Neutrophil (primary cell): ENCODE results near the gene MYLIP.

Source experiments
- H3K27ac ChIP-seq: fragments of 200-600 bp; sonication (generic); 2 replicates; pipeline ENCODE4 v1.5.1; 2016; ENCODE audit warnings: mild to moderate bottlenecking, moderate library complexity
- H3K27me3 ChIP-seq: fragments of 200-600 bp; sonication (generic); 2 replicates; pipeline ENCODE4 v1.6.0; 2016; ENCODE audit warnings: mild to moderate bottlenecking
- H3K36me3 ChIP-seq: fragments of 200-600 bp; sonication (generic); 2 replicates; pipeline ENCODE4 v1.5.1; 2017
- H3K4me1 ChIP-seq, 2 experiments: fragments of 200-600 bp in 1 of 2; sonication (generic) in 1 of 2; 1 replicate in 1 of 2; 2 replicates in 1 of 2; pipeline versions ENCODE4 v1.5.1 to v1.6.1; 2013 to 2016; ENCODE audit warnings: low read depth in 1 of 2, low read length in 1 of 2, mild to moderate bottlenecking in 1 of 2, moderate library complexity in 1 of 2; ENCODE audit not compliant: control insufficient read depth in 1 of 2, insufficient read depth in 1 of 2
- H3K4me3 ChIP-seq, 2 experiments: fragments of 200-600 bp in 1 of 2; sonication (generic) in 1 of 2; 1 replicate in 1 of 2; 2 replicates in 1 of 2; pipeline ENCODE4 v1.5.1; 2013 to 2016; ENCODE audit warnings: low read depth in 1 of 2, low read length in 1 of 2, mild to moderate bottlenecking in 1 of 2, moderate library complexity in 1 of 2
- H3K9me3 ChIP-seq: fragments of 200-600 bp; sonication (generic); 2 replicates; pipeline ENCODE4 v1.5.1; 2016
- TF ChIP-seq, protein P1 (sequence below): fragments of 200-600 bp; sonication (generic); IDR thresholded peaks from 2 replicates; pipeline ENCODE4 v1.5.1; 2016; ENCODE audit warnings: antibody characterized with exemption

Gene MYLIP

DNA sequence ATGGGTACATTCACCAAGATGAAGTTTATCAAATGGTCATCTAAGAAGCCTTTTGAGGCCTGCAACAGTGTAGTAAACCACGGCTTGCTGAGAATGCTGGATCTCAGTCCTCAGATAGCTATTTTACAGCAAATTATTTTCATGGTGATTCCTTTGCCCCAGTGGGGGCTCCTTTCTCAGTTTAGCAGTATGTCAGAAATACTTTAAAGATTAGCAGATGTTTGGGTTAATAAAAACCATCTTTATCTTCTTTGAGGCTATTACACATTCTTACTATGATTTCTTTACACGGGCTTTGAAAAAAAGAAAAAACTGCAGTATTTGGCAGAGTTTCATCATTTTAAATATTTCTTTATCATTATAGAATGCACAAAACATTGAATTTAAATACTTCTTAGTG, 10.7 kb downstream of the MYLIP start:
- H3K4me1 ChIP-seq = peaks cover 0 to 32% of the 10 kb centered on the region in 2 experiments
- H3K9me3 ChIP-seq = peaks cover 2% of the 10 kb centered on the region
- no peak overlapping the region for H3K27ac ChIP-seq
- no peaks in the 10 kb centered on the region for H3K27me3 ChIP-seq
- TF ChIP-seq, protein P1, sequence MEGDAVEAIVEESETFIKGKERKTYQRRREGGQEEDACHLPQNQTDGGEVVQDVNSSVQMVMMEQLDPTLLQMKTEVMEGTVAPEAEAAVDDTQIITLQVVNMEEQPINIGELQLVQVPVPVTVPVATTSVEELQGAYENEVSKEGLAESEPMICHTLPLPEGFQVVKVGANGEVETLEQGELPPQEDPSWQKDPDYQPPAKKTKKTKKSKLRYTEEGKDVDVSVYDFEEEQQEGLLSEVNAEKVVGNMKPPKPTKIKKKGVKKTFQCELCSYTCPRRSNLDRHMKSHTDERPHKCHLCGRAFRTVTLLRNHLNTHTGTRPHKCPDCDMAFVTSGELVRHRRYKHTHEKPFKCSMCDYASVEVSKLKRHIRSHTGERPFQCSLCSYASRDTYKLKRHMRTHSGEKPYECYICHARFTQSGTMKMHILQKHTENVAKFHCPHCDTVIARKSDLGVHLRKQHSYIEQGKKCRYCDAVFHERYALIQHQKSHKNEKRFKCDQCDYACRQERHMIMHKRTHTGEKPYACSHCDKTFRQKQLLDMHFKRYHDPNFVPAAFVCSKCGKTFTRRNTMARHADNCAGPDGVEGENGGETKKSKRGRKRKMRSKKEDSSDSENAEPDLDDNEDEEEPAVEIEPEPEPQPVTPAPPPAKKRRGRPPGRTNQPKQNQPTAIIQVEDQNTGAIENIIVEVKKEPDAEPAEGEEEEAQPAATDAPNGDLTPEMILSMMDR = no peak
- H3K36me3 ChIP-seq = peaks cover 64% of the 10 kb centered on the region
- H3K4me3 ChIP-seq = no peak overlapping the region

DNA sequence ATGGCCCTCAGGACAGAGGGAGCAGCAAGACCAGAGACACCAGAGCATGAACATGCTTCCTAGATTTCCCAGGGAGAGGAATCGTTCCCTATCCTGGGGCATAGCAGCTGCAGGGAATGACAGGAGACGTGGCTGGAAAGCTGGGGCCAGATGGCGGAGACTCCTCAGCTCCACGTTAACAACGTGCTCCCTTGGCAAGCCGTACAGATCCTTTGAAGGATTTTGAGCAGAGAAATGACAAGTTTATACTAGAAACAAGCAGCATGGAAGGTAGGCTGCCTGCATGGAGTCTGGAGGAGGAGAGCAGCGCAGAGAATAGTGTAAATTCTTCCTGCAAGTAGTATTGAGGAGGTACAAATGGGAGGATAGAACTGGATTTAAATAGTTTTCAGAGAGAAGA, 11.7 kb downstream of the MYLIP start:
- Histone ChIP-seq H3K36me3 (peaks cover 75% of the 10 kb centered on the region), H3K9me3 (peaks cover 6% of the 10 kb centered on the region), H3K27me3 (no peaks in the 10 kb centered on the region), H3K4me1 (peaks cover 0 to 24% of the 10 kb centered on the region in 2 experiments), H3K4me3 (no peak overlapping the region), H3K27ac (no peak overlapping the region)
- TF ChIP-seq, protein P1 = no peak

DNA sequence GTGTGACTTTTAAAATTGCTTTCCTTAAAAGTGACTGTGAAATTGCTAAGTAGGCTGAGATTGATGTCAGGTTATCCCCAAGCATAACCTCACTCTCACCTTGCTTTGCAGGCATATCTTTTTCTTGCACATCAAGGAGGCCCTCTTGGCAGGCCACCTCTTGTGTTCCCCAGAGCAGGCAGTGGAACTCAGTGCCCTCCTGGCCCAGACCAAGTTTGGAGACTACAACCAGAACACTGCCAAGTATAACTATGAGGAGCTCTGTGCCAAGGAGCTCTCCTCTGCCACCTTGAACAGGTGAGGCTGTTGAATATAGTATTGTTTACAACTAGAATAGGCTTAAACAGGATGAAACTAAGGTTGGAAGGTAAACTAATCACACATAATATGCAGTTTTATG, 12.6 kb downstream of the MYLIP start:
- Histone ChIP-seq H3K9me3 (peaks cover 6% of the 10 kb centered on the region), H3K4me1 (peaks cover 0 to 16% of the 10 kb centered on the region in 2 experiments), H3K27ac (no peak overlapping the region), H3K4me3 (no peak overlapping the region), H3K36me3 (peaks cover 74% of the 10 kb centered on the region), H3K27me3 (no peaks in the 10 kb centered on the region)
- TF ChIP-seq, protein P1 = no peak

DNA sequence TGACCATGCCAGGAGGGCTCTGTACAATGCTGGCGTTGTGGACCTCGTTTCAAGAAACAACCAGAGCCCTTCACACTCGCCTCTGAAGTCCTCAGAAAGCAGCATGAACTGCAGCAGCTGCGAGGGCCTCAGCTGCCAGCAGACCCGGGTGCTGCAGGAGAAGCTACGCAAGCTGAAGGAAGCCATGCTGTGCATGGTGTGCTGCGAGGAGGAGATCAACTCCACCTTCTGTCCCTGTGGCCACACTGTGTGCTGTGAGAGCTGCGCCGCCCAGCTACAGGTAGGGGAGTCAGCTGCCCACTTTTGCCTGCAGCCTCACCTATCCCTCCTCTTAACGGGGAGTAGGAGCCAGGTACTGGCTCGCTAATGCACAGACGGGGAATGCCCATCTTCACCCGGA, 16.2 kb downstream of the MYLIP start:
- Histone ChIP-seq H3K27me3 (no peaks in the 10 kb centered on the region), H3K36me3 (peaks cover 91% of the 10 kb centered on the region), H3K4me3 (no peak overlapping the region)

DNA sequence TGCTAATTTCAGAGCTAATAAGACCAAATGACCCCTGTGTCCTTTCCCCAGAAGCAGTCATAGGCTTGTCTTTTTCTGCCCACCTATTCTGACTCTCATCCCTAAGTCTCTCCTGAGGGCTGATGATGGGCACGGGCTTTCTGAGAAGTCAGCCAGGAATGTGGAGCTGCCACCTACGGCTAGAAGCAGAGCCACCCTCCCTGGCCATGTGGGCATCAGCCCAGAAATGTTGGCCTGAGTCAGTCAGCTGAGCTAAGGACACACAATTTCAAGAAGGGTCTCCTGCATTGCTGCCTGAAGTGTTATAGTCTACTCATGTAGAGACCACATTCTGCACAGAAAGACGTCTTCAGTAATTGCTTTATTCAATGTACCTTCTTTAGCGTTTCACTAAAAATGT, 17.1 kb downstream of the MYLIP start:
- Histone ChIP-seq H3K27me3 (no peaks in the 10 kb centered on the region), H3K36me3 (peaks cover 93% of the 10 kb centered on the region), H3K9me3 (peaks cover 6% of the 10 kb centered on the region), H3K4me1 (no peaks in the 10 kb centered on the region), H3K27ac (no peak overlapping the region), H3K4me3 (no peak overlapping the region)
- TF ChIP-seq, protein P1 = no peak

More for the DNA sequence above, 16.2 kb downstream of the MYLIP start:
- no peaks in the 10 kb centered on the region for H3K4me1 ChIP-seq
- no peak overlapping the region for H3K27ac ChIP-seq
- TF ChIP-seq, protein P1 = no peak
- H3K9me3 ChIP-seq = peaks cover 6% of the 10 kb centered on the region

DNA sequence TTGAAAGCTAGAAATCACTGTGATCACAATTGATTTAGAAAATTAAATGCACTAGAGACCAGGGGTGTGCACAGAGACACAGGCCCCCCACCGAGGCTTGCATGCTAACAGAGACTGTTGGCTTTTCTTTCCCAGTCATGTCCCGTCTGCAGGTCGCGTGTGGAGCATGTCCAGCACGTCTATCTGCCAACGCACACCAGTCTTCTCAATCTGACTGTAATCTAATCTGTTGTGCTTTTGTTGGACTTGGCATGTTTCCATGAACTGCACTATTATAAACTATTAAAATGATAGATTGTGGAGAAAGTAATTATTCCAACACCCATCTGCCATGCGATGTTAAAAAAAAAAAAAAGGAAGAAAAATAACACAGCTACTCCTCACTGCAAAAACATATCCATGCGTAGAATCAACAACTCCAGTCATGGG, 17.7 kb downstream of the MYLIP start:
- Histone ChIP-seq H3K27me3 (no peaks in the 10 kb centered on the region), H3K4me1 (no peaks in the 10 kb centered on the region), H3K36me3 (peaks cover 95% of the 10 kb centered on the region), H3K4me3 (no peak overlapping the region), H3K27ac (no peak overlapping the region), H3K9me3 (peaks cover 6% of the 10 kb centered on the region)
- TF ChIP-seq, protein P1 = no peak
